ENCODE measurements around the gene SOBP.

Gene SOBP

GRCh38 chr6:107523054-107523791 lies 33.3 kb downstream of the SOBP start:
- DNase-seq (ENCODE audit: low spot score), result no peak

GRCh38 chr6:107523794-107524193 lies 33.9 kb downstream of the SOBP start:
- DNase-seq (ENCODE audit: low spot score), result no peak

- DNase-seq (ENCODE audit: low spot score), result no peak
Observed at GRCh38 chr6:107524626-107525025, 34.7 kb downstream of the SOBP start.

GRCh38 chr6:107531868-107532267 lies 42.0 kb downstream of the SOBP start:
- no peak for DNase-seq (ENCODE audit: low spot score)

- DNase-seq (ENCODE audit: low spot score), result no peak
Observed at GRCh38 chr6:107532706-107533105, 42.8 kb downstream of the SOBP start.

GRCh38 chr6:107533415-107534059 lies 43.6 kb downstream of the SOBP start:
- DNase-seq (ENCODE audit: low spot score), result no peak

GRCh38 chr6:107534571-107535141 lies 44.7 kb downstream of the SOBP start:
- DNase-seq (ENCODE audit: low spot score), result no peak

- DNase-seq (ENCODE audit: low spot score), result no peak
Observed at GRCh38 chr6:107535626-107536025, 45.7 kb downstream of the SOBP start.

GRCh38 chr6:107536180-107536961 lies 46.5 kb downstream of the SOBP start:
- DNase-seq (ENCODE audit: low spot score), result no peak

GRCh38 chr6:107537559-107537958 lies 47.6 kb downstream of the SOBP start:
- no peak for DNase-seq (ENCODE audit: low spot score)

GRCh38 chr6:107538856-107539387 lies 49.0 kb downstream of the SOBP start:
- no peak for DNase-seq (ENCODE audit: low spot score)

- DNase-seq (ENCODE audit: low spot score), result peak; percentile 85
Observed at GRCh38 chr6:107539409-107539808, 49.5 kb downstream of the SOBP start.

GRCh38 chr6:107539849-107540464 lies 50.0 kb downstream of the SOBP start:
- DNase-seq (ENCODE audit: low spot score), result no peak

GRCh38 chr6:107540465-107540857 lies 50.5 kb downstream of the SOBP start:
- DNase-seq (ENCODE audit: low spot score), result no peak

- no peak for DNase-seq (ENCODE audit: low spot score)
Observed at GRCh38 chr6:107542192-107542668, 52.3 kb downstream of the SOBP start.

GRCh38 chr6:107543088-107543487 lies 53.2 kb downstream of the SOBP start:
- DNase-seq (ENCODE audit: low spot score), result no peak

- DNase-seq (ENCODE audit: low spot score), result no peak
Observed at GRCh38 chr6:107543567-107543966, 53.6 kb downstream of the SOBP start.

- no peak for DNase-seq (ENCODE audit: low spot score)
Observed at GRCh38 chr6:107545763-107546162, 55.8 kb downstream of the SOBP start.

- DNase-seq (ENCODE audit: low spot score), result no peak
Observed at GRCh38 chr6:107546691-107547450, 57.0 kb downstream of the SOBP start.

- DNase-seq (ENCODE audit: low spot score), result no peak
Observed at GRCh38 chr6:107547451-107547840, 57.5 kb downstream of the SOBP start.

- no peak for DNase-seq (ENCODE audit: low spot score)
Observed at GRCh38 chr6:107550241-107550840, 60.4 kb downstream of the SOBP start.
